Chondrocyte (in vitro differentiated cells): ENCODE measurements around the gene SEPTIN2. TPM values are rescaled to one million over a fixed set of nuclear protein-coding genes. Genes with fewer than 3 reads are reported as not detected.

Experiments
- DNase-seq: peaks from one replicate; pipeline ENCODE4 v3.0.0; 2021; ENCODE audit warnings: mixed read lengths, low spot score
- H3K27ac Mint-ChIP-seq: one replicate; pipeline ENCODE4 v1.8.0; 2021; ENCODE audit warnings: mild to moderate bottlenecking, moderate library complexity, mixed read lengths; ENCODE audit not compliant: unreplicated experiment
- H3K27me3 Mint-ChIP-seq: 2 replicates; pipeline ENCODE4 v1.8.0; 2021; ENCODE audit warnings: low read depth, mixed read lengths
- H3K36me3 Mint-ChIP-seq: 2 replicates; pipeline ENCODE4 v1.8.0; 2021; ENCODE audit warnings: low read depth, mixed read lengths
- H3K4me1 Mint-ChIP-seq: 2 replicates; pipeline ENCODE4 v1.8.0; 2021; ENCODE audit warnings: low read depth, mild to moderate bottlenecking, mixed read lengths
- H3K4me3 Mint-ChIP-seq: one replicate; pipeline ENCODE4 v1.8.0; 2021; ENCODE audit warnings: mild to moderate bottlenecking, moderate library complexity, mixed read lengths; ENCODE audit not compliant: unreplicated experiment
- H3K9me3 Mint-ChIP-seq: 2 replicates; pipeline ENCODE4 v1.8.0; 2021; ENCODE audit warnings: low read depth, mixed read lengths
- CTCF ChIP-seq: fragments of 200-600 bp; sonication (generic); IDR thresholded peaks from 2 replicates; pipeline ENCODE4 v1.5.0; 2021; ENCODE audit warnings: antibody characterized with exemption, mild to moderate bottlenecking, moderate library complexity
- total RNA-seq: library from RNA; stranded (reverse); gene quantifications from 3 replicates; pipeline ENCODE4 v1.2.1, GENCODE V29; 2021

Gene SEPTIN2
- total RNA-seq, 1 donor from 2014 or later, result 465 TPM

GRCh38 chr2:241269707-241270520 lies 45.8 kb upstream of the SEPTIN2 start:
- no peak for DNase-seq
- Mint-ChIP-seq H3K27ac (peak overlapping the region; percentile 98), H3K4me3 (peak overlapping the region; percentile 98), H3K27me3 (no peaks in the 10 kb centered on the region), H3K9me3 (no peaks in the 10 kb centered on the region), H3K4me1 (peaks cover 53% of the 10 kb centered on the region), H3K36me3 (peaks cover 32% of the 10 kb centered on the region)
- no peak for TF ChIP-seq CTCF

- H3K9me3 Mint-ChIP-seq, result peaks cover 5% of the 10 kb centered on the region
- H3K36me3 Mint-ChIP-seq, result peaks cover 33% of the 10 kb centered on the region
- no peak for DNase-seq
- H3K4me3 Mint-ChIP-seq, result peak overlapping the region; percentile 98
- TF ChIP-seq CTCF, result no peak
- no peaks in the 10 kb centered on the region for H3K27me3 Mint-ChIP-seq
- H3K4me1 Mint-ChIP-seq, result peaks cover 53% of the 10 kb centered on the region
- H3K27ac Mint-ChIP-seq, result peak overlapping the region; percentile 98
Observed at GRCh38 chr2:241270531-241270930, 45.2 kb upstream of the SEPTIN2 start.

- TF ChIP-seq CTCF, result peak; percentile 9
- Mint-ChIP-seq H3K27me3 (no peaks in the 10 kb centered on the region), H3K4me1 (peaks cover 51% of the 10 kb centered on the region), H3K27ac (peak overlapping the region; percentile 98), H3K9me3 (peaks cover 7% of the 10 kb centered on the region), H3K36me3 (peaks cover 25% of the 10 kb centered on the region), H3K4me3 (peak overlapping the region; percentile 98)
- peak; percentile 96 for DNase-seq
Observed at GRCh38 chr2:241271706-241272302, 43.9 kb upstream of the SEPTIN2 start.

GRCh38 chr2:241272303-241273209 lies 43.2 kb upstream of the SEPTIN2 start:
- Mint-ChIP-seq H3K4me1 (peaks cover 51% of the 10 kb centered on the region), H3K36me3 (peaks cover 18% of the 10 kb centered on the region), H3K9me3 (peaks cover 7% of the 10 kb centered on the region), H3K27ac (peak overlapping the region; percentile 91), H3K4me3 (peak overlapping the region; percentile 69), H3K27me3 (no peaks in the 10 kb centered on the region)
- DNase-seq, result no peak
- TF ChIP-seq CTCF, result no peak
